Fibroblast of skin of abdomen (primary cell): Measurements from ENCODE around the gene ZNF558.
"Not testable (repeated sequence)": the region's sequence is repeated elsewhere in the genome, so short reads cannot be mapped to it uniquely, and the experiment has no call there.

ENCODE experiments used
- DNase-seq: peaks from one replicate; pipeline ENCODE4 v3.0.0-alpha.2; 2013

The ZNF558 gene

DNA sequence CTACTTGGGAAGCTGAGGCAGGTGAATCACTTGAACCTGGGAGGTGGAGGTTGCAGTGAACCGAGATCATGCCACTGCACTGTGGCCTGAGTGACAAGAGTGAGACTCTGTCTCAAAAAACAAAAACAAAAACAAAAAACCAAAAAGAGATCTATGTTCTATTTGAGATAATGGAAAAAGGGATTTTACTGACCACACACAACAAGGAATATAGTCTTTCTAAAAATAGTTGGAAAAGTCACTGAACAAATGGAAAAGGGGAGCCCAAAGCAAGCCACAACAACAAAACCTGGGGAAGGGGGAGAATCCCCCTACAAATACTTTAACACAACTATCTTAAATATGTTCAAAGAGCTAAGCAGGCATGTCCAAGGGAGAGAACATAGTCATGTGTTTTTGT is 37.3 kb downstream of the ZNF558 start:
- no peak for DNase-seq

DNA sequence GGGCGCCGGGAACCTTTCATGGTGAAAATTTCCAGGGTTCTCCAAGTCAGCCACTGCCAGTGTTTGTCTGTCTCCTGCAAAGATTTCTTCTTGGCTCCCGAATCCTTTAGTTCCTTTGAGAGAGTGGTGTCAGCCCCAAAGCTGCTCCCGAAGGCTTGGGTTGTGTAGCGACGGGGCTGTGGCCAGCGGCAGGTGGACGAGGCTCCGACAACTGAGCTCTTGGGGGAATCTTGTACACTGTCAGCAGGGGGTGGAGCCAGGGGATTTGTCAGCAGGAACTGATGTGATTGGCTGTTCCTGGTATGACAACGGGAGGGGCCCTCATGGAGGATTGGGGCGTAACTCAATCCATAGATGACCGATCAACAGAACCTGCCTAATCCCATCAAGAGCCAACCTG is 58.5 kb downstream of the ZNF558 start:
- DNase-seq: not testable (repeated sequence)

DNA sequence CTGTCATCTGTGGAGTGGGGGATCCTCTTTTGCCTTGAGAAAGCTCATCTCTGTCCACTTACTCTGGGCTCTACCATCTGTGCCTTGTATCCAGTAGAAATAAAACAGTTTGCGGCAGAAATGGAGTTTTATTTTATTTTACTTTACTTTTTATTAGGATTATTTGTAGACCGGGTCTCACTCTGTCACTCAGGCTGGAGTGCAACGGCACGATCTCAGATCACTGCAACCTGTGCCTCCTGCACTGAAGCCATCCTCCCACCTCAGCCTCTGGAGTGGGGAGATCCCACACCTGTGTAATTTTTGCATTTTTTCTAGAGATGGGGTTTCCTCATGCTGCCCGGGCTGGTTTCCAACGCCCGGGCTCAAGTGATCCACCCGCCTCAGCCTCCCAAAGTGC is 62.8 kb downstream of the ZNF558 start:
- DNase-seq: not testable (repeated sequence)

DNA sequence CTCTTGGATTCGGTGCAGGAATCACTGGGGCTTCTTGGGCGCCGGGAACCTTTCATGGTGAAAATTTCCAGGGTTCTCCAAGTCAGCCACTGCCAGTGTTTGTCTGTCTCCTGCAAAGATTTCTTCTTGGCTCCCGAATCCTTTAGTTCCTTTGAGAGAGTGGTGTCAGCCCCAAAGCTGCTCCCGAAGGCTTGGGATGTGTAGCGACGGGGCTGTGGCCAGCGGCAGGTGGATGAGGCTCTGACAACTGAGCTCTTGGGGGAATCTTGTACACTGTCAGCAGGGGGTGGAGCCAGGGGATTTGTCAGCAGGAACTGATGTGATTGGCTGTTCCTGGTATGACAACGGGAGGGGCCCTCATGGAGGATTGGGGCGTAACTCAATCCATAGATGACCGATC is 64.8 kb downstream of the ZNF558 start:
- not testable (repeated sequence) for DNase-seq
